Choroid plexus epithelial cell (primary cell): ENCODE data around the gene CHTF18.

Experiments
- DNase-seq: peaks from one replicate; pipeline ENCODE4 v3.0.0-alpha.2; 2010; ENCODE audit warnings: low read depth
- H3K4me3 ChIP-seq: 2 replicates; pipeline ENCODE4 v1.5.1; 2011; ENCODE audit warnings: low read depth, mild to moderate bottlenecking, control low read depth, low read length, moderate library complexity
- TF ChIP-seq, protein P1 (sequence below): conservative IDR thresholded peaks from 2 replicates; pipeline ENCODE4 v1.5.1; 2011; ENCODE audit warnings: low read depth, mild to moderate bottlenecking, control low read depth, inconsistent platforms, low read length, moderate library complexity

Gene CHTF18

DNA sequence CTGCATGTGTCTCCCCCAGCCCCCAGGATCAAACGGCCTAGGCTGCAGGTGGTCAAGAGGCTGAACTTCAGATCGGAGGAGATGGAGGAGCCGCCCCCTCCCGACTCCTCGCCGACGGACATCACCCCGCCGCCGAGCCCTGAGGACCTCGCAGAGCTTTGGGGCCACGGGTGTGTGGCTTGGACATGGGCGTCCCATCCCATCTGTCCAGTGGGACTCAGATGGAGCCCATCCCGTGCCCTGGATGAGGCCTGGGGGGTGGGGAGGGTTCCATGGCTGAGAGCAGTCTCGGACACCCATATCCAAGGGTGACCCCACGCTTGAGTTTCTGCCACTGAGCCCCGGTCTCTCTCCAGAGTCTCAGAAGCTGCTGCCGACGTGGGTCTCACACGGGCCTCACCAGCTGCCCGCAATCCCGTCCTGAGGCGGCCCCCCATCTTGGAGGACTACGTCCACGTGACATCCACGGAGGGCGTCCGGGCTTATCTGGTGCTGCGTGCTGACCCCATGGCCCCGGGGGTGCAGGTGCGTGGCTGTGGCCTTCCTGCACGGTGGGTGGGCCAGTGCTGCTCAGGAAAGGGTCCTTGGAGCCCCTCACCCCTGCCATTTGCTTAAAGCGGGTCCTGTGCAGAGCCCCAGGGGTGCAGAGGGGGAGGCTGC, 901 bp downstream of the CHTF18 start:
- TF ChIP-seq, protein P1, sequence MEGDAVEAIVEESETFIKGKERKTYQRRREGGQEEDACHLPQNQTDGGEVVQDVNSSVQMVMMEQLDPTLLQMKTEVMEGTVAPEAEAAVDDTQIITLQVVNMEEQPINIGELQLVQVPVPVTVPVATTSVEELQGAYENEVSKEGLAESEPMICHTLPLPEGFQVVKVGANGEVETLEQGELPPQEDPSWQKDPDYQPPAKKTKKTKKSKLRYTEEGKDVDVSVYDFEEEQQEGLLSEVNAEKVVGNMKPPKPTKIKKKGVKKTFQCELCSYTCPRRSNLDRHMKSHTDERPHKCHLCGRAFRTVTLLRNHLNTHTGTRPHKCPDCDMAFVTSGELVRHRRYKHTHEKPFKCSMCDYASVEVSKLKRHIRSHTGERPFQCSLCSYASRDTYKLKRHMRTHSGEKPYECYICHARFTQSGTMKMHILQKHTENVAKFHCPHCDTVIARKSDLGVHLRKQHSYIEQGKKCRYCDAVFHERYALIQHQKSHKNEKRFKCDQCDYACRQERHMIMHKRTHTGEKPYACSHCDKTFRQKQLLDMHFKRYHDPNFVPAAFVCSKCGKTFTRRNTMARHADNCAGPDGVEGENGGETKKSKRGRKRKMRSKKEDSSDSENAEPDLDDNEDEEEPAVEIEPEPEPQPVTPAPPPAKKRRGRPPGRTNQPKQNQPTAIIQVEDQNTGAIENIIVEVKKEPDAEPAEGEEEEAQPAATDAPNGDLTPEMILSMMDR: no peak
- peak overlapping the region; percentile 85 for H3K4me3 ChIP-seq
- DNase-seq: no peak

DNA sequence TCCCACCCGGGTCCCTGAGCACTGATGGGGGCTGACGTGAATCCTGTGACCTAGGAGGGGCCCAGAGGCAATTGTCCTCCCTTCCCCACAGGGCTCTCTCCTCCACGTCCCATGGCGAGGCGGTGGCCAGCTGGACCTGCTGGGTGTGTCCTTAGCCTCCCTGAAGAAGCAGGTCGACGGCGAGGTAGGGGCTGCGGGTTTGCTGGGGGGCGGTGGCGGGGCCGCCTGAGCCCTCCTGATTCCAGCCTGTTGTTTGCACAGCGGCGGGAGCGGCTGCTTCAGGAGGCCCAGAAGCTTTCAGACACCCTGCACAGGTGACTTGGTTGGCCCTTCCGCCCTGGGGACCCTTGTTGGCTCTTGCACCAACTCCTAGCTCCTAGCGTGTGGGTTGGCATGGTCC, 1.7 kb downstream of the CHTF18 start:
- TF ChIP-seq, protein P1: no peak
- H3K4me3 ChIP-seq: no peak overlapping the region
- no peak for DNase-seq

DNA sequence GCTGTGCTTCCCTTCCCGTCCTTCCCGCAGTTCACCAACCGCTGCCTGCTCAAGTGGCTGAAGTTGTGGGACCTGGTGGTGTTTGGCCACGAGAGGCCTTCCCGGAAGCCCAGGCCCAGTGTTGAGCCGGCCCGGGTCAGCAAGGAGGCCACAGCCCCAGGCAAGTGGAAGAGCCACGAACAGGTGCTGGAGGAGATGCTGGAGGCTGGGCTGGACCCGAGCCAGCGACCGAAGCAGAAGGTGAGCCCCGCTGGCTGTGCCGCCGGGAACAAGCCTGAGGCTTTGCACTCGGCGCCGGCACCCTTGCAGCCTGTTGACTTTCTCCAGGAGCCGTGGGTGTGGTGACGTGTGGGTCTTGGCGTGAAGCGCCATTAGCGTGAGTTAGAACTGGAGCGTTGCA, 2.7 kb downstream of the CHTF18 start:
- TF ChIP-seq, protein P1: no peak
- no peak for DNase-seq
- no peak overlapping the region for H3K4me3 ChIP-seq

DNA sequence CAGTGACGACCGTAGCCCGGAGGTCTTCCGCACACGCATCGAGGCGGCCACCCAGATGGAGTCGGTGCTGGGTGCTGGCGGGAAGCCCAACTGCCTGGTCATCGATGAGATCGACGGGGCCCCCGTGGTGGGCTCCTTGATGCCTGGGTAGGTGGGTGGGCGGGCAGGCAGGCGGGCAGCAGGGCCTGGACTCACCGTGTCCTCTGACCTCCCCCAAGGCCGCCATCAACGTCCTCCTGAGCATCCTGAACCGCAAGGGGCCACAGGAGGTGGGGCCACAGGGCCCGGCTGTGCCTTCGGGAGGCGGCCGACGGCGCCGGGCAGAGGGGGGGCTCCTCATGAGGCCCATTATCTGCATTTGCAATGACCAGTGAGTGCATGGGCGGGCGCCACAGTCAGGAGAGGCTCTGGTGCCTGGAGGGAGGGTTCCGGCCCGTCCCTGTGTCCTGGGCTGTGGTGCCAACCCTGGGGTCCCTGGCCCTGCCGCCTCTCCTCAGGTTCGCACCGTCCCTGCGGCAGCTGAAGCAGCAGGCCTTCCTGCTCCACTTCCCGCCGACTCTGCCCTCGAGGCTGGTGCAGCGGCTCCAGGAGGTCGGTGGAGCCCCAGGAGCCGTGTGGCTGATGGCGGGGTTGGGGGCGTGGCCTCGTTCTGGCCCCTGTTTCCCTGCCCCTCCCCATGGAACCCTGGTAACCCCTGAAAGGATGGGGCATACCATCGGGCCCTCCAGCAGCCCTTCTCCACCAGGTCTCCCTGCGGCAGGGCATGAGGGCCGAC, 4.0 kb downstream of the CHTF18 start:
- H3K4me3 ChIP-seq: no peak overlapping the region
- DNase-seq: no peak
- TF ChIP-seq, protein P1: no peak

DNA sequence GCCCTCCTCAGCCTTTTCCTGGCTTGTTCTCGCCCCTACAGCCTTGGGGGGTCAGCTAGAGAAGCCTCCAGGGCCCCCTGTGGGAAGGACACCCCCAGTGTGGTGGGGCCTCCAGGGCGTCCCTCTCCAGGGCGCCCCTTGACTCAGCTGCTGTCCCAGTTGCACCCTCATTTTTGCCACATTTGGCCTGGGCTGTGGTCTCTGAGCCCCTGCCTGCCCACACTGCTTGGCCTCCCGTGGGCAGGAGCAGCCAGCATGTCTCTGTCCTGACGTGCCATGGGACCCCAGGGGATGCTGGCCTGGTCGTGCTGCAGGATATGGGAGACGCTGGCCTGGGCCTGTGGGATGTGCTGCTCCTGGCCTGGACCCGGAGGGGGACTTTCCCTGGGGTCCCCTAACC, 5.0 kb downstream of the CHTF18 start:
- TF ChIP-seq, protein P1: no peak
- no peak overlapping the region for H3K4me3 ChIP-seq
- DNase-seq: no peak

DNA sequence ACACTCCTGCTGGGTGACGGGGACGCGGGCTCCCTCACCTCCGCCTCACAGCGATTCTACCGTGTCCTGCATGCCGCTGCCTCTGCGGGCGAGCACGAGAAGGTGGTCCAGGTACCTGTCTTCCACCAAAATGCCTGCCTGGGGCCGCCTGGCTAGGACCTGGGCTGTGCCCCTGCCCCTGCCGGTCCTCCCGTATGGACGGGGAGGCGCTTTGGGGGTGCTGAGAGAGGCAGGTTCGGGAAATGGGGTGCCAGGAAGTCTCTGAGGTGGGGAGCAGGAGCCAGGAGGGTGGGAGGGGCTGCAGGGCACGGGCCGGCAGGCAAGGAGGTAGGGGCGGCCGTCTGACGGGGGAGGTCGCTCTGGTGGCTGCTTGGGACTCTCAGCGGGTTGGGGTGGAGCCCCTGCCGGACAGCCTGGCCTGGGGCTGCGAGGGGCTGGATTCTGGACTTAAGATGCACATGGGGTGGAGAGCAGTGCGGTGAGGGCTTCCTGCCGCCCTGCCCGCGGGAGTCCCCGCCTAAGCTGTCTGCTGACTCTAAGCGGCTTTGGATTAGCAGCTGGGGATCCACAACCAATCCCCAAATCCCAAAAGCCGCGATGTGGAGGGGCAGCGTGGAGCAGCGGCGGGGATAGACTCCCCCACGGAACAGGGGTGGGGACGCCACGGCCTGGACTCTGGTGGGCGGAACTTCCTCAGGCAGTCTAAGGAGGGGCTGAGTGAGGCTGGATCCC, 5.8 kb downstream of the CHTF18 start:
- TF ChIP-seq, protein P1: no peak
- no peak for DNase-seq
- no peak overlapping the region for H3K4me3 ChIP-seq
